ENCODE results near the gene SCIN. TPM values are rescaled to one million over a fixed set of nuclear protein-coding genes. Genes with fewer than 3 reads are reported as not detected.
"Not testable (repeated sequence)": the region's sequence is repeated elsewhere in the genome, so short reads cannot be mapped to it uniquely, and the experiment has no call there.

The SCIN gene
- total and polyA plus RNA-seq, 7 donors: 0.28 to 59.4 (median 1.8) TPM

DNA sequence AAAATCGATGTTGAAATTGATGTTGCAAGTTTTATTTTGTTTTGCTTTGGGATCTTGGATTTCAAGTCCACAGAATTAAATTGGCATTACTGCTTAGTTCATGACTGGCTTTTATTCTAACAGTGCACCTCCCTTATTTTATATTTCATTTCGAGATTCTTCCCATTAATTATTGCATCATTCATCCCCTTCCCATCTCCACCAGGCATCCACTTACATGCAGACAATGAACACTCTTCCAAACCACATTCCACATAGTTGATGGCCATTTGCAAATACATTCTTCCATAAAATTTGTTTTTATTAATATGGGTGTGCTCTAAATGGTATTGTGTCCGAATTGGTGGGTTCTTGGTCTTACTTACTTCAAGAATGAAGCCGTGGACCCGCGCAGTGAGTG lies 15.6 kb upstream of the SCIN start:
- intact Hi-C loops (cut with DNase I): no loop called here
- H3K27ac ChIP-seq: no peak overlapping the region
- H3K27me3 ChIP-seq: no peaks in the 10 kb centered on the region
- no peaks in the 10 kb centered on the region for H3K4me1 ChIP-seq
- H3K9me3 ChIP-seq: no peaks in the 10 kb centered on the region
- no peaks in the 10 kb centered on the region for H3K36me3 ChIP-seq
- no peak for TF ChIP-seq EP300 (IDR thresholded peaks at IDR 0.05)
- TF ChIP-seq POLR2A (IDR thresholded peaks at IDR 0.05): no peak
- TF ChIP-seq, protein P1, sequence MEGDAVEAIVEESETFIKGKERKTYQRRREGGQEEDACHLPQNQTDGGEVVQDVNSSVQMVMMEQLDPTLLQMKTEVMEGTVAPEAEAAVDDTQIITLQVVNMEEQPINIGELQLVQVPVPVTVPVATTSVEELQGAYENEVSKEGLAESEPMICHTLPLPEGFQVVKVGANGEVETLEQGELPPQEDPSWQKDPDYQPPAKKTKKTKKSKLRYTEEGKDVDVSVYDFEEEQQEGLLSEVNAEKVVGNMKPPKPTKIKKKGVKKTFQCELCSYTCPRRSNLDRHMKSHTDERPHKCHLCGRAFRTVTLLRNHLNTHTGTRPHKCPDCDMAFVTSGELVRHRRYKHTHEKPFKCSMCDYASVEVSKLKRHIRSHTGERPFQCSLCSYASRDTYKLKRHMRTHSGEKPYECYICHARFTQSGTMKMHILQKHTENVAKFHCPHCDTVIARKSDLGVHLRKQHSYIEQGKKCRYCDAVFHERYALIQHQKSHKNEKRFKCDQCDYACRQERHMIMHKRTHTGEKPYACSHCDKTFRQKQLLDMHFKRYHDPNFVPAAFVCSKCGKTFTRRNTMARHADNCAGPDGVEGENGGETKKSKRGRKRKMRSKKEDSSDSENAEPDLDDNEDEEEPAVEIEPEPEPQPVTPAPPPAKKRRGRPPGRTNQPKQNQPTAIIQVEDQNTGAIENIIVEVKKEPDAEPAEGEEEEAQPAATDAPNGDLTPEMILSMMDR (IDR thresholded peaks at IDR 0.05): no peak
- TF ChIP-seq POLR2AphosphoS5 (IDR thresholded peaks at IDR 0.05): no peak
- no peak for DNase-seq
- H3K4me3 ChIP-seq: no peak overlapping the region
- 67 to 86% methylated on average over 6 of the region's 6 CpGs for WGBS, 2 donors

DNA sequence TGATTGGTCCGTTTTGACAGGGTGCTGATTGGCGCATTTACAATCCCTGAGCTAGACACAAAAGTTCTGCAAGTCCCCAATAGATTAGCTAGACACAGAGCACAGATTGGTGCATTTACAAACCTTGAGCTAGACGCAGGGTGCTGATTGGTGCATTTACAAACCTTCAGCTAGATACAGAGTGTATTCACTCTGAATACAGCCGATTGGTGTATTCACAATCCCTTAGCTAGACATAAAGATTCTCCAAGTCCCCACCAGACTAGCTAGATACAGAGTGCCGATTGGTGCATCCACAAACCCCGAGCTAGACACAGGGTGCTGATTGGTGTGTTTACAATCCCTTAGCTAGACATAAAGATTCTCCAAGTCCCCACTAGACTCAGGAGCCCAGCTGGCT lies 14.8 kb upstream of the SCIN start:
- H3K36me3 ChIP-seq; H3K9me3 ChIP-seq; H3K4me1 ChIP-seq; DNase-seq; H3K27me3 ChIP-seq; H3K4me3 ChIP-seq; H3K27ac ChIP-seq; intact Hi-C loops (cut with DNase I): not testable (repeated sequence)
- WGBS, 2 donors: 76 to 94% methylated on average over 6 of the region's 6 CpGs

DNA sequence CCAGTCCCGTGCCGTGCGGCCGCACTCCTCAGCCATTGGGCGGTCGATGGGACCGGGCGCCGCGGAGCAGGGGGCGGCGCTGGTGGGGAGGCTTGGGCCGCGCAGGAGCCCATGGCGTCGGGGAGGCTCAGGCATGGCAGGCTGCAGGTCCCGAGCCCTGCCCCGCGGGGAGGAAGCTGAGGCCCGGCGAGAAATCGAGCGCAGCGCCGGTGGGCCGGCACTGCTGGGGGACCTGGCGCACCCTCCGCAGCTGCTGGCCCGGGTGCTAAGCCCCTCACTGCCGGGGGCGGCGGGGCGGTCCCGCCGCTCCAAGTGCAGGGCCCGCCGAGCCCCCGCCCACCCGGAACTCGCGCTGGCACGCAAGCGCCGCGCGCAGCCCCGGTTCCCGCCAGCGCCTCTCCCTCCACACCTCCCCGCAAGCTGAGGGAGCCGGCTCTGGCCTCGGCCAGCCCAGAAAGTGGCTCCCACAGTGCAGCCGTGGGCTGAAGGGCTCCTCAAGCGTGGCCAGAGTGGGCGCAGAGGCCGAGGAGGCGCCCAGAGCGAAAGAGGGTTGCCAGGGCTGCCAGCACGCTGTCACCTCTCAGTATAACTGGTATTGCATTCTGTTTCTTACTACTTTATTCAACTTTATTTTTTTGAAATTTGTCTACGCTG lies 14.3 kb upstream of the SCIN start:
- H3K27me3 ChIP-seq; H3K4me3 ChIP-seq; intact Hi-C loops (cut with DNase I); H3K9me3 ChIP-seq; DNase-seq; H3K36me3 ChIP-seq; H3K27ac ChIP-seq; H3K4me1 ChIP-seq: not testable (repeated sequence)
- 85 to 92% methylated on average over 60 of the region's 60 CpGs for WGBS, 2 donors

GRCh38 chr7:12557282-12557681 lies 13.2 kb upstream of the SCIN start:
- WGBS, 2 donors: 82% methylated on average over 7 of the region's 7 CpGs
- DNase-seq: no peak

DNA sequence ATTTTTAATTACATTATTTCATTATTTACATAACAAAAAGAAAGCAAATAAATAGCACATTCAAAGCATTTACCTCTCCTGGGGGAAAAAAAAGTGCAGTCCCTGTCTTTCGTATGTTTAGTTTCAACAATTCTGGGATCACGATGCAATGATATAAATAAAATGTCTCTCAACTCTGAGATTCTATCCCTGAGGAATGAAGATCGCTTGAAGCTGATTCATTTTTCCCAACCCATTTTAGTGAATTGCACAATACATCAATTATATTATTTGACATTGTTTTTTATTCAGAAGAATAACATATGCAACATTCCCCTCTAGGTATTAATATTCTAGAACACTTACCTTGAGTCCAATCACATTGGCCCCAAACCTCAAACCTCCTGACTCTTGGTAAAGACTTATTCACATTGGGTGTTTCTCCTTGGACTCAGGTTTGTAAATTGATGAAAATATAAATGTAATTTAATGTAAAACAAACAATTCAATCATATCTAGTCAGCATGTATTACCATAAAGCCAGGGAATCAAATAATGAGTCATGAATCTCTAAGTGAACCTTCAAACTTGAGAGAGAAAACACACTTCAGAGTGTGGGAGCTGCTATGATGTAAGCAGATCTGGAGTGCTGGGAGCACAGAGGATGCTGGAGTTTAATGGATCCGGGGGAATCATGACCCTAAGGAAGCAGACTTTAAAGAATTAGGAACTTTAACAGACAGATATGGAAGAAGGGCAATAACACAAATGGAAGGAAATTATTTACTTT lies 5.3 kb upstream of the SCIN start:
- H3K9me3 ChIP-seq: no peaks in the 10 kb centered on the region
- H3K4me3 ChIP-seq: no peak overlapping the region
- peaks cover 0 to 5% (median 5%) of the 10 kb centered on the region in 4 donors for H3K4me1 ChIP-seq
- intact Hi-C loops (cut with DNase I): no loop called here
- peaks cover 0 to 28% (median 5%) of the 10 kb centered on the region in 3 donors for H3K27me3 ChIP-seq
- no peaks in the 10 kb centered on the region for H3K36me3 ChIP-seq
- TF ChIP-seq POLR2AphosphoS5 (IDR thresholded peaks at IDR 0.05) (no peak), POLR2A (IDR thresholded peaks at IDR 0.05) (no peak)
- DNase-seq: no peak
- WGBS, 2 donors: 64 to 83% methylated on average over 4 of the region's 4 CpGs
- H3K27ac ChIP-seq: no peak overlapping the region

More at GRCh38 chr7:12557282-12557681, 13.2 kb upstream of the SCIN start:
- Histone ChIP-seq H3K27ac (no peak overlapping the region), H3K4me1 (no peaks in the 10 kb centered on the region), H3K9me3 (no peaks in the 10 kb centered on the region), H3K4me3 (no peak overlapping the region), H3K27me3 (no peaks in the 10 kb centered on the region), H3K36me3 (no peaks in the 10 kb centered on the region)
- TF ChIP-seq POLR2AphosphoS5 (IDR thresholded peaks at IDR 0.05): no peak
- TF ChIP-seq, protein P1 (IDR thresholded peaks at IDR 0.05): no peak
- no peak for TF ChIP-seq EP300 (IDR thresholded peaks at IDR 0.05)
- TF ChIP-seq POLR2A (IDR thresholded peaks at IDR 0.05): no peak
- intact Hi-C loops (cut with DNase I): no loop called here

GRCh38 chr7:12565873-12566272 lies 4.6 kb upstream of the SCIN start:
- H3K27me3 ChIP-seq: peaks cover 0 to 34% (median 10%) of the 10 kb centered on the region in 3 donors
- no peak for TF ChIP-seq EP300 (IDR thresholded peaks at IDR 0.05)
- TF ChIP-seq POLR2AphosphoS5 (IDR thresholded peaks at IDR 0.05): no peak
- TF ChIP-seq POLR2A (IDR thresholded peaks at IDR 0.05): no peak
- TF ChIP-seq, protein P1 (IDR thresholded peaks at IDR 0.05): no peak
- no peaks in the 10 kb centered on the region for H3K36me3 ChIP-seq
- no peak overlapping the region for H3K4me3 ChIP-seq
- intact Hi-C loops (cut with DNase I): no loop called here
- 92 to 94% methylated on average over 2 of the region's 2 CpGs for WGBS, 2 donors
- no peak for DNase-seq
- H3K4me1 ChIP-seq: peaks cover 0 to 12% (median 12%) of the 10 kb centered on the region in 4 donors
- no peak overlapping the region for H3K27ac ChIP-seq
- H3K9me3 ChIP-seq: no peaks in the 10 kb centered on the region

Measured in sigmoid colon (tissue), 7 donors.